Breast epithelium (tissue), 3 donors: Measurements from ENCODE around the gene ASB18.

Experiments
- CTCF ChIP-seq, 3 donors: fragments of 450-650 bp; IDR thresholded peaks; one replicate each; pipeline ENCODE4 v1.5.1; 2016 to 2017; ENCODE audit warnings: antibody characterized with exemption in 3 of 3, mild to moderate bottlenecking in 3 of 3, moderate library complexity in 3 of 3
- POLR2A ChIP-seq: fragments of 450-650 bp; IDR thresholded peaks from one replicate; pipeline ENCODE4 v1.6.1; 2016; ENCODE audit warnings: antibody characterized with exemption, mild to moderate bottlenecking, moderate library complexity

DNA sequence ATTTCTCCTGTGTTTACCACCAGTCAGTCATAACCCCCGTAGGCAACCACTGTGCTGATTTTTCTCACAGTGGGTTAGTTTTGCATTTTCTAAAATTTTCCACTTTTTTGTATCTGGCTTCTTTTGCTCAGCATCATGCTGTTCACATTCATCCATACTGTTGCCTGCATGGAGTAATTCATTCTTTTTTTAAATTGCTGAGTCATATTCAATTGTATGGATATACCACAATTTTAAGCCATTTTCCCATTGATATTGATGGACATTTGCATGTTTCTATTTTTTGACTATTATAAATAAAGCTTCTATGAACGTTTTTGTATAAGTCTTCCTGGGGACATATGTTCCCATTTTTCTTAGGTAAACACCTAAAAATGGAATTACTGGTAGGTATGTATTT lies 40.5 kb downstream of the ASB18 start:
- TF ChIP-seq CTCF (IDR thresholded peaks at IDR 0.05) (no peak), POLR2A (no peak)
